Stomach smooth muscle (tissue), 2 donors: ENCODE measurements around the gene CEP78.
"Not testable (repeated sequence)": the region's sequence is repeated elsewhere in the genome, so short reads cannot be mapped to it uniquely, and the experiment has no call there.

Experiments used
- H3K27ac ChIP-seq: one replicate; pipeline ENCODE4 v1.7.0; 2013; ENCODE audit warnings: mild to moderate bottlenecking, low read length, inconsistent platforms
- H3K27me3 ChIP-seq, 2 donors: one replicate each; pipeline ENCODE4 v1.7.0; 2013; ENCODE audit warnings: low read length in 2 of 2; ENCODE audit not compliant: insufficient read depth in 2 of 2, control insufficient read depth in 1 of 2
- H3K36me3 ChIP-seq, 2 donors: one replicate each; pipeline ENCODE4 v1.7.0; 2013; ENCODE audit warnings: low read length in 2 of 2; ENCODE audit not compliant: control insufficient read depth in 2 of 2, insufficient read depth in 2 of 2
- H3K4me1 ChIP-seq: one replicate; pipeline ENCODE4 v1.7.0; 2013; ENCODE audit warnings: low read length; ENCODE audit not compliant: control insufficient read depth, insufficient read depth
- H3K4me3 ChIP-seq, 2 donors: one replicate each; pipeline ENCODE4 v1.7.0; 2013; ENCODE audit warnings: low read length in 2 of 2
- H3K9ac ChIP-seq, 2 donors: one replicate each; pipeline ENCODE4 v1.7.0; 2013; ENCODE audit warnings: low read length in 2 of 2, mild to moderate bottlenecking in 1 of 2
- H3K9me3 ChIP-seq, 2 donors: one replicate each; pipeline ENCODE4 v1.7.0; 2013; ENCODE audit warnings: low read length in 2 of 2; ENCODE audit not compliant: control insufficient read depth in 2 of 2
- donor health status: healthy.
- donor health status: Pancreatic carcinoma.

CEP78 gene

GRCh38 chr9:78209127-78209526 is 26.7 kb upstream of the CEP78 start:
- Histone ChIP-seq H3K27ac (no peak overlapping the region), H3K36me3 (no peaks in the 10 kb centered on the region), H3K4me3 (no peak overlapping the region), H3K27me3 (no peaks in the 10 kb centered on the region), H3K9ac (no peak overlapping the region), H3K4me1 (no peaks in the 10 kb centered on the region), H3K9me3 (no peaks in the 10 kb centered on the region)

- Histone ChIP-seq H3K4me1 (no peaks in the 10 kb centered on the region), H3K9me3 (no peaks in the 10 kb centered on the region), H3K27ac (no peak overlapping the region), H3K4me3 (no peak overlapping the region), H3K36me3 (no peaks in the 10 kb centered on the region), H3K9ac (no peak overlapping the region), H3K27me3 (no peaks in the 10 kb centered on the region)
Observed at GRCh38 chr9:78210841-78211301, 25.0 kb upstream of the CEP78 start.

- H3K9ac ChIP-seq: no peak overlapping the region
- H3K4me1 ChIP-seq: no peaks in the 10 kb centered on the region
- H3K9me3 ChIP-seq: no peaks in the 10 kb centered on the region
- no peaks in the 10 kb centered on the region for H3K27me3 ChIP-seq
- no peak overlapping the region for H3K4me3 ChIP-seq
- no peaks in the 10 kb centered on the region for H3K36me3 ChIP-seq
- no peak overlapping the region for H3K27ac ChIP-seq
Observed at GRCh38 chr9:78212868-78213267, 23.0 kb upstream of the CEP78 start.

- no peaks in the 10 kb centered on the region for H3K27me3 ChIP-seq
- no peak overlapping the region for H3K4me3 ChIP-seq
- no peaks in the 10 kb centered on the region for H3K9me3 ChIP-seq
- no peaks in the 10 kb centered on the region for H3K36me3 ChIP-seq
- H3K9ac ChIP-seq: no peak overlapping the region
- H3K4me1 ChIP-seq: no peaks in the 10 kb centered on the region
- no peak overlapping the region for H3K27ac ChIP-seq
Observed at GRCh38 chr9:78213712-78214111, 22.2 kb upstream of the CEP78 start.

- no peaks in the 10 kb centered on the region for H3K4me1 ChIP-seq
- H3K36me3 ChIP-seq: no peaks in the 10 kb centered on the region
Observed at GRCh38 chr9:78214492-78214891, 21.4 kb upstream of the CEP78 start.

GRCh38 chr9:78215706-78216105 is 20.2 kb upstream of the CEP78 start:
- no peaks in the 10 kb centered on the region for H3K36me3 ChIP-seq
- H3K4me3 ChIP-seq: no peak overlapping the region
- H3K27ac ChIP-seq: no peak overlapping the region
- peaks cover 0 to 2% of the 10 kb centered on the region in 2 donors for H3K27me3 ChIP-seq
- no peaks in the 10 kb centered on the region for H3K9me3 ChIP-seq
- H3K9ac ChIP-seq: no peak overlapping the region
- H3K4me1 ChIP-seq: no peaks in the 10 kb centered on the region

More at GRCh38 chr9:78214492-78214891, 21.4 kb upstream of the CEP78 start:
- Histone ChIP-seq H3K27me3 (no peaks in the 10 kb centered on the region), H3K27ac (no peak overlapping the region), H3K4me3 (no peak overlapping the region), H3K9me3 (no peaks in the 10 kb centered on the region), H3K9ac (no peak overlapping the region)

- Histone ChIP-seq H3K36me3 (no peaks in the 10 kb centered on the region), H3K9ac (no peak overlapping the region), H3K9me3 (no peaks in the 10 kb centered on the region), H3K4me1 (no peaks in the 10 kb centered on the region), H3K27ac (no peak overlapping the region), H3K4me3 (no peak overlapping the region), H3K27me3 (peaks cover 0 to 2% of the 10 kb centered on the region in 2 donors)
Observed at GRCh38 chr9:78218890-78219289, 17.0 kb upstream of the CEP78 start.

GRCh38 chr9:78221425-78221824 is 14.4 kb upstream of the CEP78 start:
- Histone ChIP-seq H3K4me1 (no peaks in the 10 kb centered on the region), H3K9ac (no peak overlapping the region), H3K9me3 (no peaks in the 10 kb centered on the region), H3K4me3 (no peak overlapping the region), H3K27ac (no peak overlapping the region), H3K36me3 (no peaks in the 10 kb centered on the region), H3K27me3 (peaks cover 0 to 2% of the 10 kb centered on the region in 2 donors)

- not testable (repeated sequence) for H3K27ac ChIP-seq, H3K4me3 ChIP-seq, H3K36me3 ChIP-seq, H3K27me3 ChIP-seq, H3K9ac ChIP-seq, H3K9me3 ChIP-seq, H3K4me1 ChIP-seq
Observed at GRCh38 chr9:78221841-78222240, 14.0 kb upstream of the CEP78 start.

GRCh38 chr9:78230761-78231160 is 5.1 kb upstream of the CEP78 start:
- Histone ChIP-seq H3K36me3 (no peaks in the 10 kb centered on the region), H3K27me3 (no peaks in the 10 kb centered on the region), H3K4me1 (no peaks in the 10 kb centered on the region), H3K4me3 (no peak overlapping the region), H3K9me3 (no peaks in the 10 kb centered on the region), H3K27ac (no peak overlapping the region), H3K9ac (no peak overlapping the region)

GRCh38 chr9:78232471-78232870 is 3.4 kb upstream of the CEP78 start:
- not testable (repeated sequence) for H3K9me3 ChIP-seq, H3K4me1 ChIP-seq, H3K9ac ChIP-seq, H3K27ac ChIP-seq, H3K36me3 ChIP-seq, H3K27me3 ChIP-seq, H3K4me3 ChIP-seq
